HG02981 (cell line): ENCODE results near the gene THAP9.
"Not testable (repeated sequence)": the region's sequence is repeated elsewhere in the genome, so short reads cannot be mapped to it uniquely, and the experiment has no call there.

ENCODE experiments used
- ATAC-seq: cut with Tn5 transposase; IDR thresholded peaks from one replicate; pipeline ENCODE4 v1.9.1; 2021; ENCODE audit warnings: mild to moderate bottlenecking, moderate library complexity; ENCODE audit not compliant: unreplicated experiment

Gene THAP9

DNA sequence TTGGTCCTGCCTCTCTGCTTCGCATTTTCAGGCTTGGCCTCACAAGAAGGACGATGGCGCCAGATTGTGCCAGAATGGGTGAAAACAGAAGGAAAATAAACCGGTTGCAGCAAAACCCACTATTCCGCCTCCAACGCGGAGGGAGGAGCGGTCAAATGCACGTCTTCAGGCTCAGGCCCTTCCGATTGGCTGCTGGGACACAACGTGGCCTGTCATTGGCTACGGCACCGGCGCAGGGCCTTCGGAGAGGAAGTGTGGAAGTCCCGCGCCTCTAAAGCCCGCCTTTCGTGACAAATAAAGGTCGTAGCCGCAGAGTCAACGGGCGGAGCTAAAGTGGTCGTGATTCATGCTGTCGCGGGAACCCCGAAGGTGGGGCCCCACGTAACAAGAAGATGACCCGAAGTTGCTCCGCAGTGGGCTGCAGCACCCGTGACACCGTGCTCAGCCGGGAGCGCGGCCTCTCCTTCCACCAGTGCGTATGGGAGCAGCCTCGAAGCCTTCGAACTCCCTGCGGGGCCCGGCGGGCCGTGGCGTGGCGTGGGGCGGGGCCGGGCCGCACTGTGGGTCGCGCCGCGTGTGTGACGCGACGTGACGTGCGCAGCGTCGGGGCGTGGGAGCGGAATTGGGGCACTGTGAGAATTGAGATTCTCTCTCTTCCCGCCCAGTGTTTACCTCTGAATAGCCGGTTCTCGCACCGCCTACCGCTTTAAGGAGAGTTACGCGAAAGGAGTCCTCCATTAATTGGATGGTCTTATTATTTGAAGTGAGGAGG lies at the start of gene THAP9:
Gene THAP9, plus strand, starts transcription at position 325 of the 772 bp plus-strand sequence. Its CDS starts 68 bp downstream, at position 393.
- ATAC-seq: peak; percentile 86

DNA sequence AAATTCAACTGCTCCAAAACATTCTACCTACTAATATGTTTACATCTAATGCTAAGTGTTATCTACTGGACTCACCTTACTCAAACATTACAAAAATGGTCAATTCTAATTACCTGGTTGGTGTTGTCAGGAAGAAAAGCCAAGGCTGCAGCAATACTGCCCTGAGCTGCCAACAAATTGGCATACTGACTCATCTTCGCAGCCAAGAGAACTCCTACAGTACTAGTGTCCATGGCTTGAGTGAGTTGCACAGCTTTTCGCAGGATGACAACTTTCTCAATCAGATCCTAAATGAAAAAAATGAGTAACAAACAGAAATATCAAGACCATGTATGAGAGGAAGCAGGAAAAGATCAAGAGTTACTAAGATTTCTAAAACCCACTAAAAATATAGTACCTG lies 49.2 kb upstream of the THAP9 start:
- ATAC-seq: no peak

DNA sequence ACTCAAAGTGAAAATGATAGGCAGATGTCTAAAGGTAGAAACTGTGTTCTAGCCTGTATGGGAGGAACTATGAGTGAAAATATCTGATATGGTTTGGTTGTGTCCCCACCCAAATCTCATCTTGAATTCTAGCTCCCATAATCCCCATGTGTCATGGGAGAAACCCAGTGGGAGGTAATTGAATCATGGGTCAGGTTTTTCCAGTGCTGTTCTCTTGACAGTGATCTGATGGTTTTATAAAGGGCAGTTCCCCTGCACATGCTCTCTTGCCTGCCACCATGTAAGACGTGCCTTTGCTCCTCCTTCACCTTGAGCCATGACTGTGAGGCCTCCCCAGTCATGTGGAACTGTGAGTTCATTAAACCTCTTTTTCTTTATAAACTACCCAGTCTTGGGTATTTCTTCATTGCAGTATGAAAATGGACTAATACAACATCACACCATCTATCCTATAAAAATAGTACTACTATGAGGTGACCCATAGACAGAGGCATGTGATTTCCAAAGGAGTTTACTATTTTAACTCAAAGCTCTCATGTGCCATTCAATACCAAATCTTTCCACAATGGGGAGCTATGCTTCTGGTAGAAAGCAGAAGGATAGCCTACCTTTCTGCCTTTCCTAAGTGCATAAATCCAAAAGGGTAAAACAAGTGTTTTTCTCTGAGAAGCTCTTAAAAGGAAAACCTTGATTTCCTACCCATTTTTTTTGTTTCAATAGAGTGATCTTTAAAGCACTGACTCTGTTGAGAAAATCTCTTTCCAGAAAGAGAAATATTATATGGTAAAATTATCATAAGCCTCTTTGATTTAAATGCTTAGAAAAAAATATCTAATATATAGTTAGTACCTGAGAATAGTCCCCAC lies 48.4 kb upstream of the THAP9 start:
- no peak for ATAC-seq

- no peak for ATAC-seq
These were observed 47.7 kb upstream of the THAP9 start for GRCh38 chr4:82852751-82853285.

DNA sequence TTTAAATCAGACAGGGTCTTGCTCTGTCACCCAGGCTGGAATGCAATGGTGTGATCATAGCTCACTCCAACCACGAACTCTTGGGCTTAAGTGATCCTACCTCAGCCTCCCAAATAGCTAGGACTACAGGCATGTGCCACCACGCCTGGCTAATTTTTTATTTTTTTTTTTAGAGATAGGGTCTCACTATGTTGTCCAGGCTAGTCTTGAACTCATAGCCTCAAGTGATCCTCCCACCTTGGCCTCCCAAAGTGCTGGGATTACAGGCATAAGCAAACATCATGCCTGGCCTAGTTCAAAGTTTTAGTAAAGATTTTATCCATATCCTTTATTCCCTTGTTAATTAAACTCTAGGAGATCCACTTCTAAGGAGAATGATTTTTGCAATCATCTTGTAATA lies 40.0 kb upstream of the THAP9 start:
- not testable (repeated sequence) for ATAC-seq

DNA sequence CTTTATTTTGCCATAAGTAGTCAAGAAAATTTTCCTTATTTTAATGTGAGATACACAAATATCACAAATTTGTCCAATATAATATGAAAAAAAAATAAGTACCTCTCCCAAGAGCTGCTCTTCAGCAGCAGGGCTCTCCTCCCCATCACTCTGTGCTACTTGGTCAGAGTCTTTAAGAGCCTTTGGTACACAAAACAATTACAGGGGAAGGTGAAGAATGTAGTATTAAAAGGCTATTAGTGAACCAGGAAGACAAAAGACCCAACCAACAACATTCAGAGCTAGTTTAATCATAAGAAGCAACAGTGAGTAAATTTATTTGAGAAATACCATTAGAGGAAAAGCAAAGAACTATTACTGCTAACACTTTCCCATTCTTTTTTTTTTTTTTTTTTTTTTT lies 39.0 kb upstream of the THAP9 start:
- ATAC-seq: no peak

GRCh38 chr4:82864336-82864979 lies 36.1 kb upstream of the THAP9 start:
- no peak for ATAC-seq

- no peak for ATAC-seq
These were observed 34.9 kb upstream of the THAP9 start for GRCh38 chr4:82865592-82865991.

- ATAC-seq: not testable (repeated sequence)
These were observed 34.5 kb upstream of the THAP9 start for GRCh38 chr4:82866033-82866432.

DNA sequence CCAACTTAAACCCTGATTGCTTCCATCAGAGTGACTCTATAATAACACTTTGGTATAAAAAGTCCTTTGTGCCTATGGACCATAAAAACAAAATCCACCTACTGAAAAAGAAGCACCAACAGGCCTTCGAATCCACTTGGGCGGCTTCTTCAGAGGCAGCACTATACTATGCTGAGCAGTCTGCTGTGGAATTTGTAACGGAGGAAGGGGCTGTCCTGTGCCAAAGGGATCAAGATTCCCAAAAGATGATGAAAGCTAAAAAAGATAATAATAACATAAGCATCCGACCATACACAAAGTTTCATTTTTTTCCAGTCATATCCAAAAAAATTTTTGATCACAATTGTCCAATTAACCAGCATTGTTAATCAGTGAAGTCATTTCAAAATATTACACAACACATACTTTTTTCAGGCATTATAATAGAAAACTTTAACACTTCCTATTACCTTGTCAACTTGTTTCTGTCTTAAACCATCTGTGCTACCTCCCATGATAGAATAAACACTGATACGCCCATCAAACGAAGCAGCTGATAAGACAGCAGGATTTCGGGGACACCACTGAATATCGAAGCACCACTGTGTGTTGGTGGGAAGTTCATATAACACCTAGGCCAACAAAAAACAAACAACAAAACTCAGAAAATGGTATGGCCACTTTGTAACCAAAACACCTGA lies 33.7 kb upstream of the THAP9 start:
- no peak for ATAC-seq

- no peak for ATAC-seq
These were observed 32.0 kb upstream of the THAP9 start for GRCh38 chr4:82868572-82868971.

DNA sequence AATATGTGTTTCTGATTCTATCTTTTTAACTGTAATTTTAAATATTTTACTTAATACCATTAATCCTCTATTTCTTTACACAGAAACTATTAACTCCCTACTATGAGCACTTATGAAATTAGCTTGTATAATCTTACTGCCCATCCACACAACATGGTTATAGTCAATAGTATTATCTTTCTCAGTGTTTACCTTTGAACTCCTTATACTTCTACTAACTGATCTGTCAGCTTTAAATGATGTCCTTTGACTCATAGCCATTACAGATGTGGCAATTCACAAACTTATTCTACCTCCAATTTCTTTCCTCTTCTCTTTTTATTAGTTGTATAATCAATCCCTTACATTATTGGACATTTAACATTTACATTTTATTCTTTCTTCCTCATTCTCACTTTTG lies 15.1 kb upstream of the THAP9 start:
- ATAC-seq: no peak

DNA sequence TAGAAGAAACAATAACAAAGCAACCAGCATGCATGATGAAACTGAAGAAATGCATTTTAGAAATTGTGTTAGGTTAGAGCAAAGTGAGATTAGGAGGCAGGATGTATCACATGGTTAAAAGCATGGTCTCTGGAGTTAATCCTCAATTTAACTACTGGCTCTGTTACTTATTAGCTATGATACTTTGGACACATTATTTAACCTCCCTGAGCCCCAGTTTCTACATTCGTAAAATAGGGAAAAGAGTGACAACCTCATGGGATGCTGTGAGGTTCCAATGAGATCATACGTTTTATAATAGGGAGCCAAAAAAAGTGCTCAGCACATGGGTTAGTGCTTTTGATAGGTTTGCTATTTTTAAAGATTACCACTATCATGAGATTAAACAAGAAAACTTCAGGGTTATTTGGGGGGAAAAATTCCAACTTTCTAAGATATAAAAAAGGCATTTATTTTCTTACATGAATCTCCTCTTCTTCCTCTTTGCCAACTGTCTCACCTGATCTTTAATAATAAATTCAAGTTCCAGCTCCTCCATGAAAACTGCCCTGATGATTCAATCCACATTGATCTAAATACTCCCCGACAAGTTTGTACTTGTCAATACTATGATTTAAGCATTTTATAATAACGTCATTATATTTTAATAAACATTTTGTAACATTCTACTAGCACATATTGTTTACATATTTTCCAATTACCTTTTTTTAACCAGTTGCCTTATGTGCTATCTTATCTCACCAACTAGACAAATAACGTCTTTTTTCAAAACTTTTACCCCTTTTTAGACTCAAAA lies 14.2 kb upstream of the THAP9 start:
- no peak for ATAC-seq

DNA sequence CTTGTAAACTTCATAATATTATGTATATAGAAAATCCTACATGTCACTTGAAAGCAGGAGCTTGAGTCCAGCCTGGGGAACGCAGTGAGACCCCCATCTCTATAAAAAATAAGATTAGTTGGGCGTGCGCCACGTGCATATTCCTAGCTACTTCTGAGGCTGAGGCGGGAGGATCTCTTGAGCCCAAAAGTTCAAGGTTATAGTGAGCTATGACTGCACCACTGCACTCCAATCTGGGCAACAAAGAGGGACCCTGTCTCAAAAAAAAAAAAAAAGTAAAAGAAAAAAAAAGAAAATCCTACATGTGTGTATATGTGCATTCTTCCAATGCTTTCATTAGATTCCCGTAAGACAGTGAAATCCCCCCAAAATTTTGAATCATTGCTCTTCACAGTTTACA lies 11.2 kb upstream of the THAP9 start:
- ATAC-seq: no peak

GRCh38 chr4:82890528-82890900 lies 10.0 kb upstream of the THAP9 start:
- no peak for ATAC-seq

GRCh38 chr4:82890901-82891706 lies 9.4 kb upstream of the THAP9 start, which contains the start of gene SEC31A:
TSS of gene SEC31A (minus strand) at chr4:82891153. CDS start at chr4:82881936, 9,217 bp downstream.
- ATAC-seq: peak; percentile 91

GRCh38 chr4:82891707-82892466 lies 8.6 kb upstream of the THAP9 start:
- no peak for ATAC-seq

- ATAC-seq: no peak
These were observed 8.1 kb upstream of the THAP9 start for GRCh38 chr4:82892467-82892802.
